Measurements from ENCODE around the gene RAB5A. TPM values are rescaled to one million over a fixed set of nuclear protein-coding genes. Genes with fewer than 3 reads are reported as not detected.
A peak's percentile ranks its signal among the peaks of the same experiment; 100 is the strongest.
"Not testable (repeated sequence)": the region's sequence is repeated elsewhere in the genome, so short reads cannot be mapped to it uniquely, and the experiment has no call there.

RAB5A gene
- polyA plus RNA-seq, 1 of the 3 experiments (the other 2 are of a cell fraction): 31.0 TPM

GRCh38 chr3:20015525-20015924 is 68.6 kb downstream of the RAB5A start:
- H3K9me2 ChIP-seq: no peaks in the 10 kb centered on the region
- H3K9ac ChIP-seq: no peak overlapping the region
- no peaks in the 10 kb centered on the region for H3K9me3 ChIP-seq
- H4K20me1 ChIP-seq (ENCODE audit: insufficient read depth): no peaks in the 10 kb centered on the region
- peaks cover 0 to 3% of the 10 kb centered on the region in 2 experiments; a peak in 1 of 4 replicates for H3K4me1 ChIP-seq (ENCODE audit: control insufficient read depth in 1 of 2, insufficient read depth in 2 of 2, low read depth in 1 of 2, low read length in 1 of 2)
- H3F3A ChIP-seq (replicated peaks; ENCODE audit: insufficient read depth): no peaks in the 10 kb centered on the region
- no peak overlapping the region for H3K4me3 ChIP-seq (ENCODE audit: low read depth in 2 of 2, low read length in 1 of 2)
- ChIA-PET POLR2A (no interaction called here), CTCF (interaction anchor here (0.9 kb wide), 1 partner anchor 14 kb away, joined by 4 read pairs; no protein-coding TSS in a partner anchor)
- H3K27ac ChIP-seq (ENCODE audit: low read depth in 2 of 2, low read length in 1 of 2): no peak overlapping the region
- 100% methylated on average over 1 of the region's 1 CpG for WGBS (ENCODE audit: low lambda C conversion rate)
- H3K4me2 ChIP-seq: no peak overlapping the region
- no peaks in the 10 kb centered on the region for H3K36me3 ChIP-seq (replicated peaks in 1 of 2; ENCODE audit: control insufficient read depth in 1 of 2, insufficient read depth in 2 of 2, low read length in 1 of 2)
- H3K27me3 ChIP-seq (ENCODE audit: insufficient read depth): no peaks in the 10 kb centered on the region
- H3K79me2 ChIP-seq (ENCODE audit: insufficient read depth): no peaks in the 10 kb centered on the region
- no peak overlapping the region for H2AFZ ChIP-seq (ENCODE audit: low read depth)
- no peak for DNase-seq
- TF ChIP-seq MAX (IDR thresholded peaks at IDR 0.05; ENCODE audit: low read depth) (no peak), FOXM1 (IDR thresholded peaks at IDR 0.05; ENCODE audit: low read depth) (no peak), EZH2phosphoT487 (IDR thresholded peaks at IDR 0.05; ENCODE audit: borderline replicate concordance, low read depth) (no peak), GATA2 (CRISPR knock-in tag; IDR thresholded peaks at IDR 0.05) (no peak), CHD2 (IDR thresholded peaks at IDR 0.05; ENCODE audit: low read length, partially characterized antibody) (no peak), RAD21 (IDR thresholded peaks at IDR 0.05; ENCODE audit: low read length) (no peak), SIN3A (IDR thresholded peaks at IDR 0.05; ENCODE audit: borderline replicate concordance, low read depth, low read length) (no peak), TCF12 (IDR thresholded peaks at IDR 0.05) (no peak)

GRCh38 chr3:20016076-20016475 is 69.2 kb downstream of the RAB5A start:
- H3K36me3 ChIP-seq (replicated peaks in 1 of 2; ENCODE audit: control insufficient read depth in 1 of 2, insufficient read depth in 2 of 2, low read length in 1 of 2); H3K9me3 ChIP-seq; POLR2A ChIA-PET; H3K27ac ChIP-seq (ENCODE audit: low read depth in 2 of 2, low read length in 1 of 2); H3K4me1 ChIP-seq (ENCODE audit: control insufficient read depth in 1 of 2, insufficient read depth in 2 of 2, low read depth in 1 of 2, low read length in 1 of 2); DNase-seq; H3K27me3 ChIP-seq (ENCODE audit: insufficient read depth); H3K4me3 ChIP-seq (ENCODE audit: low read depth in 2 of 2, low read length in 1 of 2); H3F3A ChIP-seq (replicated peaks; ENCODE audit: insufficient read depth); H3K79me2 ChIP-seq (ENCODE audit: insufficient read depth); H3K9me2 ChIP-seq; H3K9ac ChIP-seq; H4K20me1 ChIP-seq (ENCODE audit: insufficient read depth); CTCF ChIA-PET; H3K4me2 ChIP-seq; H2AFZ ChIP-seq (ENCODE audit: low read depth): not testable (repeated sequence)
- 68% methylated on average over 3 of the region's 3 CpGs for WGBS (ENCODE audit: low lambda C conversion rate)

GRCh38 chr3:20022954-20023622 is 76.2 kb downstream of the RAB5A start:
- CTCF ChIA-PET: interaction anchor here (1.0 to 2.2 kb wide), 3 partner anchors 12 to 40 kb away, joined by 3 to 4 read pairs (median 3); partner anchors contain the start of gene KAT2B
- Histone ChIP-seq H3K27me3 (ENCODE audit: insufficient read depth) (no peaks in the 10 kb centered on the region), H4K20me1 (ENCODE audit: insufficient read depth) (no peaks in the 10 kb centered on the region), H3K36me3 (replicated peaks in 1 of 2; ENCODE audit: control insufficient read depth in 1 of 2, insufficient read depth in 2 of 2, low read length in 1 of 2) (no peaks in the 10 kb centered on the region), H2AFZ (ENCODE audit: low read depth) (no peak overlapping the region), H3F3A (replicated peaks; ENCODE audit: insufficient read depth) (no peaks in the 10 kb centered on the region), H3K27ac (ENCODE audit: low read depth in 2 of 2, low read length in 1 of 2) (peak overlapping the region in 1 of 2 experiments; percentile 13; a peak in 1 of 4 replicates), H3K4me2 (no peak overlapping the region), H3K4me1 (ENCODE audit: control insufficient read depth in 1 of 2, insufficient read depth in 2 of 2, low read depth in 1 of 2, low read length in 1 of 2) (peaks cover 0 to 9% of the 10 kb centered on the region in 2 experiments; a peak in 2 of 4 replicates), H3K9me3 (no peaks in the 10 kb centered on the region), H3K9ac (no peak overlapping the region), H3K4me3 (ENCODE audit: low read depth in 2 of 2, low read length in 1 of 2) (no peak overlapping the region), H3K79me2 (ENCODE audit: insufficient read depth) (no peaks in the 10 kb centered on the region), H3K9me2 (no peaks in the 10 kb centered on the region)
- POLR2A ChIA-PET: interaction anchor here (0.6 kb wide), 1 partner anchor 155 kb away, joined by 3 read pairs; no protein-coding TSS in a partner anchor
- TF ChIP-seq RCOR1 (IDR thresholded peaks at IDR 0.05; ENCODE audit: low read length) (peak; percentile 71), MXI1 (IDR thresholded peaks at IDR 0.05; ENCODE audit: low read depth, low read length) (peak; percentile 95), EP300 (IDR thresholded peaks at IDR 0.05; ENCODE audit: borderline replicate concordance in 1 of 2, low read depth in 1 of 2, low read length in 1 of 2) (peak in 1 of 2 experiments; percentile 62; a peak in 2 of 4 replicates), RAD21 (IDR thresholded peaks at IDR 0.05; ENCODE audit: low read length) (peak; percentile 28; the same call in 1 of the 2 replicates), POLR2AphosphoS5 (IDR thresholded peaks at IDR 0.05; ENCODE audit: low read depth, low read length) (no peak), PBX3 (IDR thresholded peaks at IDR 0.05) (no peak), MAX (IDR thresholded peaks at IDR 0.05; ENCODE audit: low read depth) (no peak), GATA2 (CRISPR knock-in tag; IDR thresholded peaks at IDR 0.05) (peak; percentile 79), FOXJ3 (CRISPR knock-in tag; IDR thresholded peaks at IDR 0.05) (no peak), RFX5 (IDR thresholded peaks at IDR 0.05; ENCODE audit: low read length) (no peak)
- peak; percentile 52 for DNase-seq
- 61% methylated on average over 2 of the region's 2 CpGs for WGBS (ENCODE audit: low lambda C conversion rate)

All from SK-N-SH (cell line).